Natural killer cell (primary cell): ENCODE data around the gene LYRM4. TPM values are rescaled to one million over a fixed set of nuclear protein-coding genes. Genes with fewer than 3 reads are reported as not detected.

ENCODE experiments used
- ATAC-seq, 3 donors: fragments of 150-1000 bp in 2 of 3; fragments of 200-7000 bp in 1 of 3; cut with Tn5 transposase; 1 replicate in 1 of 3; 2 replicates in 2 of 3; pipeline ENCODE4 v1.10.0; 2021; ENCODE audit warnings: mild to moderate bottlenecking in 2 of 3, moderate library complexity in 2 of 3
- DNase-seq, 2 donors: peaks; one replicate each; pipeline versions ENCODE4 v3.0.0 to v3.0.0-alpha.2; 2013 to 2021; ENCODE audit warnings: mixed read lengths in 1 of 2
- H3K27ac ChIP-seq: one replicate; pipeline ENCODE4 v1.5.1; 2013; ENCODE audit warnings: mild to moderate bottlenecking, low read length
- H3K27me3 ChIP-seq: one replicate; pipeline ENCODE4 v1.6.1; 2013; ENCODE audit warnings: low read length; ENCODE audit not compliant: control insufficient read depth, insufficient read depth
- H3K36me3 ChIP-seq: one replicate; pipeline ENCODE4 v1.6.1; 2013; ENCODE audit warnings: low read length; ENCODE audit not compliant: control insufficient read depth, insufficient read depth
- H3K4me1 ChIP-seq: one replicate; pipeline ENCODE4 v1.6.1; 2013; ENCODE audit warnings: low read length; ENCODE audit not compliant: control insufficient read depth, insufficient read depth
- H3K4me3 ChIP-seq: one replicate; pipeline ENCODE4 v1.5.1; 2013; ENCODE audit warnings: low read length
- H3K9me3 ChIP-seq: one replicate; pipeline ENCODE4 v1.6.1; 2013; ENCODE audit warnings: low read length; ENCODE audit not compliant: control insufficient read depth, insufficient read depth
- H3K27ac Mint-ChIP-seq, 2 donors: one replicate each; pipeline ENCODE4 v1.8.0; 2022; ENCODE audit warnings: mild to moderate bottlenecking in 2 of 2, mixed read lengths in 2 of 2, moderate library complexity in 1 of 2
- H3K27me3 Mint-ChIP-seq, 2 donors: one replicate each; pipeline ENCODE4 v1.8.0; 2022; ENCODE audit warnings: low read depth in 2 of 2, mixed read lengths in 2 of 2
- H3K36me3 Mint-ChIP-seq: one replicate; pipeline ENCODE4 v1.8.0; 2022; ENCODE audit warnings: mixed read lengths
- H3K4me1 Mint-ChIP-seq, 2 donors: one replicate each; pipeline ENCODE4 v1.8.0; 2022; ENCODE audit warnings: mixed read lengths in 2 of 2
- H3K4me3 Mint-ChIP-seq: one replicate; pipeline ENCODE4 v1.8.0; 2022; ENCODE audit warnings: mild to moderate bottlenecking, moderate library complexity, mixed read lengths
- H3K9me3 Mint-ChIP-seq, 2 donors: one replicate each; pipeline ENCODE4 v1.8.0; 2022; ENCODE audit warnings: mixed read lengths in 2 of 2
- WGBS: methylation state at CpG from one replicate; pipeline ENCODE4 v1.1.7; 2013; ENCODE audit warnings: missing lambda C conversion rate; ENCODE audit not compliant: insufficient coverage; 5-methylcytosine and 5-hydroxymethylcytosine counted together
- intact Hi-C: fragments of 100-400 bp; cut with micrococcal nuclease; formaldehyde crosslinking; loops from one replicate; pipeline ENCODE4 v1.14.2; 2022
- total RNA-seq, 4 donors: library from RNA; stranded (reverse); fragments of 120-200 nt in 1 of 4; gene quantifications; one replicate each; pipeline versions ENCODE4 v1.2.3 to v1.2.4, GENCODE V29; 2013 to 2022
- TF ChIP-seq, protein P1 (sequence below): fragments of 200-600 bp; IDR thresholded peaks from one replicate; pipeline ENCODE4 v1.8.0; 2022; ENCODE audit warnings: antibody characterized with exemption

Gene LYRM4
- total RNA-seq, 3 donors from 2014 or later (not counting 1 experiment from before 2014, with no cell fraction given) = 9.1 to 11.4 (median 11.1) TPM

- no peak overlapping the region for H3K27ac ChIP-seq
Observed at GRCh38 chr6:5192135-5192794, 68.5 kb downstream of the LYRM4 start.

GRCh38 chr6:5191722-5192121 lies 69.0 kb downstream of the LYRM4 start:
- Mint-ChIP-seq H3K4me3 (no peak overlapping the region), H3K27me3 (no peaks in the 10 kb centered on the region), H3K36me3 (no peaks in the 10 kb centered on the region), H3K4me1 (peaks cover 0 to 3% of the 10 kb centered on the region in 2 donors), H3K27ac (no peak overlapping the region), H3K9me3 (no peaks in the 10 kb centered on the region)
- Histone ChIP-seq H3K4me1 (no peaks in the 10 kb centered on the region), H3K27me3 (no peaks in the 10 kb centered on the region), H3K36me3 (no peaks in the 10 kb centered on the region), H3K9me3 (no peaks in the 10 kb centered on the region), H3K27ac (no peak overlapping the region), H3K4me3 (no peak overlapping the region)
- 94% methylated on average over 3 of the region's 3 CpGs for WGBS
- intact Hi-C loops = no loop called here
- TF ChIP-seq, protein P1, sequence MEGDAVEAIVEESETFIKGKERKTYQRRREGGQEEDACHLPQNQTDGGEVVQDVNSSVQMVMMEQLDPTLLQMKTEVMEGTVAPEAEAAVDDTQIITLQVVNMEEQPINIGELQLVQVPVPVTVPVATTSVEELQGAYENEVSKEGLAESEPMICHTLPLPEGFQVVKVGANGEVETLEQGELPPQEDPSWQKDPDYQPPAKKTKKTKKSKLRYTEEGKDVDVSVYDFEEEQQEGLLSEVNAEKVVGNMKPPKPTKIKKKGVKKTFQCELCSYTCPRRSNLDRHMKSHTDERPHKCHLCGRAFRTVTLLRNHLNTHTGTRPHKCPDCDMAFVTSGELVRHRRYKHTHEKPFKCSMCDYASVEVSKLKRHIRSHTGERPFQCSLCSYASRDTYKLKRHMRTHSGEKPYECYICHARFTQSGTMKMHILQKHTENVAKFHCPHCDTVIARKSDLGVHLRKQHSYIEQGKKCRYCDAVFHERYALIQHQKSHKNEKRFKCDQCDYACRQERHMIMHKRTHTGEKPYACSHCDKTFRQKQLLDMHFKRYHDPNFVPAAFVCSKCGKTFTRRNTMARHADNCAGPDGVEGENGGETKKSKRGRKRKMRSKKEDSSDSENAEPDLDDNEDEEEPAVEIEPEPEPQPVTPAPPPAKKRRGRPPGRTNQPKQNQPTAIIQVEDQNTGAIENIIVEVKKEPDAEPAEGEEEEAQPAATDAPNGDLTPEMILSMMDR = no peak
- ATAC-seq = no peak
- DNase-seq = no peak

More at GRCh38 chr6:5192135-5192794, 68.5 kb downstream of the LYRM4 start:
- Mint-ChIP-seq H3K4me1 (peaks cover 0 to 3% of the 10 kb centered on the region in 2 donors), H3K27me3 (no peaks in the 10 kb centered on the region), H3K4me3 (no peak overlapping the region), H3K27ac (no peak overlapping the region), H3K9me3 (no peaks in the 10 kb centered on the region), H3K36me3 (no peaks in the 10 kb centered on the region)
- Histone ChIP-seq H3K9me3 (no peaks in the 10 kb centered on the region), H3K4me3 (no peak overlapping the region), H3K27me3 (no peaks in the 10 kb centered on the region), H3K4me1 (no peaks in the 10 kb centered on the region), H3K36me3 (no peaks in the 10 kb centered on the region)
- ATAC-seq (no peak), DNase-seq (no peak)
- intact Hi-C loops = no loop called here
- 97% methylated on average over 10 of the region's 11 CpGs for WGBS
- TF ChIP-seq, protein P1 = no peak

DNA sequence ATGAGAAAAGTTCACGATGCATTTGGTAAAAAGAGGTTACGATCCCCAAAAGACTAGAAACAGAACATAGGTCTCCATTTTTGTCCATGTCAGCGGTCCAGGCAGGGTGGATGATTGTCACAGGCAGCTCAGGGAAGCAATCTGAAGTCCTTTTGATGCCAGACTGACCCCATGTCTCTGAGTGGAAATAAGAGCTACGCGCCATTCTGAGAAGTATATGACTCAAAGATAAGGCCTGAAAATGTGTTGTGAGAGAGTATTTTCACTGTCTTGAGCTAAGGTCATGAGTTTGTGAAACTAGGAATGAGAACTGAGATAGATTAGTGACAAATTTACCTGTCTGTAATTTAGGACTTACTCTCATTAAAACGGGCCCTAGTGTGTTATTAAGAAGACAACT lies 69.5 kb downstream of the LYRM4 start:
- Histone ChIP-seq H3K36me3 (no peaks in the 10 kb centered on the region), H3K4me3 (no peak overlapping the region), H3K4me1 (no peaks in the 10 kb centered on the region), H3K27me3 (no peaks in the 10 kb centered on the region), H3K27ac (no peak overlapping the region), H3K9me3 (no peaks in the 10 kb centered on the region)
- Mint-ChIP-seq H3K4me1 (peaks cover 0 to 3% of the 10 kb centered on the region in 2 donors), H3K27me3 (no peaks in the 10 kb centered on the region), H3K4me3 (no peak overlapping the region), H3K36me3 (no peaks in the 10 kb centered on the region), H3K27ac (no peak overlapping the region), H3K9me3 (no peaks in the 10 kb centered on the region)
- ATAC-seq = no peak
- TF ChIP-seq, protein P1 = no peak
- intact Hi-C loops = no loop called here
- WGBS = 94% methylated on average over 5 of the region's 6 CpGs
- DNase-seq = no peak

DNA sequence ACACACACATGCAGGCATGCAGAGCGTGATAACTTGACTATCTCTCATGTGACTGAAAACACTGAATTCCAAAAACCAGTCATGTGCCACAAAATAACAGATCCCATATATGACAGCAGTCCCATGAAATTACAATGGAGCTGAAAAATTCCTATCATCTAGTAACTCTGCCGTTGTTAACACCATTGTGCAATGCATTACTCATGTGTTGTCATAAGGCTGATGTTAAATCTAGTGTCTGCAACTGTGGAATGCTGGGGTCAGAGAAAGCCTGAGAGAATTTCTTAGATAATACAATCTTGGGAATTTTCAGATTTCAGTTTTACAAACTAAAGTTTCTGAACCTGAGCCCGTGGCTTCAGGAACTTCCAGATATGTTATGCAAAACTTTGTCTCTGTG lies 70.2 kb downstream of the LYRM4 start:
- no peak overlapping the region for H3K27ac ChIP-seq
- no peak for DNase-seq
- no peaks in the 10 kb centered on the region for H3K36me3 ChIP-seq
- Mint-ChIP-seq H3K27ac (no peak overlapping the region), H3K4me3 (no peak overlapping the region), H3K36me3 (no peaks in the 10 kb centered on the region), H3K27me3 (no peaks in the 10 kb centered on the region), H3K9me3 (no peaks in the 10 kb centered on the region), H3K4me1 (no peaks in the 10 kb centered on the region)
- no peak for ATAC-seq
- 93% methylated on average over 3 of the region's 3 CpGs for WGBS
- intact Hi-C loops = no loop called here
- H3K9me3 ChIP-seq = no peaks in the 10 kb centered on the region
- no peaks in the 10 kb centered on the region for H3K4me1 ChIP-seq
- no peak overlapping the region for H3K4me3 ChIP-seq
- TF ChIP-seq, protein P1 = no peak
- no peaks in the 10 kb centered on the region for H3K27me3 ChIP-seq
